ENCODE results near the gene IL21R.

- TF ChIP-seq CTCF (IDR thresholded peaks at IDR 0.05) (no peak), POLR2A (IDR thresholded peaks at IDR 0.05) (no peak)
Measured at GRCh38 chr16:27392671-27393070, 9.3 kb upstream of the IL21R start.

Data from adrenal gland (tissue), 5 donors.